ENCODE results near the gene SLC6A16. TPM values are rescaled to one million over a fixed set of nuclear protein-coding genes. Genes with fewer than 3 reads are reported as not detected.

SLC6A16 gene
- total RNA-seq, 1 donor from 2014 or later: 0.85 TPM

DNA sequence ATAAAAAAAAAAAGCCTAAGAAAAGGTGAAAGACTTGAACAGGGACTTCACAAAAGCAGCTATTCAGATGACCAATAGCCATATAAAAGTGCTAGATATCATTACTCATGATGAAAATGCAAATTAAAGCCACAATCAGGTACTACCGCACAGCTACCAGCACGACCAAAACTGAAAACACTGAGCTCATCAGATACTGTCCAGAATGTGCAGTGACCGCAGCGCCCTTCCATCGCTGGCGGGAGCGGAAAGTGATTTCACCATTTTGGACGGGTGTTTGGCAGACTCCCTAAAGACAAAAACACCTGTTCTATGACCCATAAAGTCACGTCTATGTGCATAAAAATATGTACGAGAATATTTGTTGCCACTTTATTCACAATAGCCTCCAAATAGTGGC lies 60.7 kb downstream of the SLC6A16 start:
- Histone ChIP-seq H3K4me3 (no peak overlapping the region), H3K36me3 (no peaks in the 10 kb centered on the region), H3K27me3 (no peaks in the 10 kb centered on the region), H3K9me3 (no peaks in the 10 kb centered on the region), H3K27ac (no peak overlapping the region), H3K4me1 (no peaks in the 10 kb centered on the region)
- no peak for DNase-seq (ENCODE audit: low spot score in 2 of 2)
- intact Hi-C loops (cut with DNase I): no loop called here
- TF ChIP-seq, protein P1, sequence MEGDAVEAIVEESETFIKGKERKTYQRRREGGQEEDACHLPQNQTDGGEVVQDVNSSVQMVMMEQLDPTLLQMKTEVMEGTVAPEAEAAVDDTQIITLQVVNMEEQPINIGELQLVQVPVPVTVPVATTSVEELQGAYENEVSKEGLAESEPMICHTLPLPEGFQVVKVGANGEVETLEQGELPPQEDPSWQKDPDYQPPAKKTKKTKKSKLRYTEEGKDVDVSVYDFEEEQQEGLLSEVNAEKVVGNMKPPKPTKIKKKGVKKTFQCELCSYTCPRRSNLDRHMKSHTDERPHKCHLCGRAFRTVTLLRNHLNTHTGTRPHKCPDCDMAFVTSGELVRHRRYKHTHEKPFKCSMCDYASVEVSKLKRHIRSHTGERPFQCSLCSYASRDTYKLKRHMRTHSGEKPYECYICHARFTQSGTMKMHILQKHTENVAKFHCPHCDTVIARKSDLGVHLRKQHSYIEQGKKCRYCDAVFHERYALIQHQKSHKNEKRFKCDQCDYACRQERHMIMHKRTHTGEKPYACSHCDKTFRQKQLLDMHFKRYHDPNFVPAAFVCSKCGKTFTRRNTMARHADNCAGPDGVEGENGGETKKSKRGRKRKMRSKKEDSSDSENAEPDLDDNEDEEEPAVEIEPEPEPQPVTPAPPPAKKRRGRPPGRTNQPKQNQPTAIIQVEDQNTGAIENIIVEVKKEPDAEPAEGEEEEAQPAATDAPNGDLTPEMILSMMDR (IDR thresholded peaks at IDR 0.05): no peak

DNA sequence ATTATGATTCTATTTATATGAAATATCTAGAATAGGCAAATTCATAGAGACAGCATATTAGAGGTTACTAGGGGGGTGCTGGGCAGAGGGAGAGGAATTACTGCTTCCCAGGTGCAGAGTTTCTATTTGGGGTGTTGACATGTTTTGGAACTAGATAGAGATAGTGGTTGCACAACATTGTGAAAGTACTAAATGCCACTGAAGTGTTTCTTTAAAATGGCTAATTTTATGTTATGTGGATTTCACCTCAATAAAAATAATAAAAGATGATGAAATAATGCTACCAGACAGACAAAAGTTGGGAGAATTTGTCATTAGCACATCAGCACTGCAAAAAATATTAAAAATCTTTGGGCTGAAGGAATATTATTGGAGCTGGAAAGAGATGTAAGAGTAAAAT lies 63.4 kb downstream of the SLC6A16 start:
- Histone ChIP-seq H3K36me3 (no peaks in the 10 kb centered on the region), H3K27me3 (no peaks in the 10 kb centered on the region), H3K4me3 (no peak overlapping the region), H3K9me3 (peaks cover 0 to 13% of the 10 kb centered on the region in 2 donors), H3K4me1 (no peaks in the 10 kb centered on the region), H3K27ac (no peak overlapping the region)
- TF ChIP-seq, protein P1 (IDR thresholded peaks at IDR 0.05): no peak
- intact Hi-C loops (cut with DNase I): no loop called here
- DNase-seq (ENCODE audit: low spot score in 2 of 2): no peak

DNA sequence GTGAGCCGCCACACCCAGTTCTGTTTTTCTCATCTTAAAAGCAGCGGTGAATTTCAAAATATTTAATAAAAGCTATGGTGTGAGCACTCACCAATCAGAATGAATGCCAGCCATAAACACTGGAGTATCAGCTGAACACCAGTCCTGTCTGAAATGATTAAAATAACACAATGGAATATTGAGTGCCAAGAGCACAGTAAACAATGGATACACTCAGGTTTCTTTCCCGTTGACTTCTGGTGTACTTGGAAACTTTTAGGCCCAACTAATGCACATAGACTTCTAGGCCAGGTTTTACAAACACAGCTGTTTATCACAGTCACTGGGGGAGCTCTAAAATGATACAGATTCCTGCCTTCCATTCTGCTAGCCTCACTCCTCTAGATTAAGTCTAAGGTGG lies 68.3 kb downstream of the SLC6A16 start:
- Histone ChIP-seq H3K27me3 (no peaks in the 10 kb centered on the region), H3K27ac (no peak overlapping the region), H3K4me1 (no peaks in the 10 kb centered on the region), H3K9me3 (peaks cover 0 to 13% of the 10 kb centered on the region in 2 donors), H3K36me3 (no peaks in the 10 kb centered on the region), H3K4me3 (no peak overlapping the region)
- DNase-seq (ENCODE audit: low spot score in 2 of 2): no peak
- intact Hi-C loops (cut with DNase I): no loop called here
- TF ChIP-seq, protein P1 (IDR thresholded peaks at IDR 0.05): no peak

GRCh38 chr19:49255674-49256073 lies 69.3 kb downstream of the SLC6A16 start:
- intact Hi-C loops (cut with DNase I): no loop called here
- Histone ChIP-seq H3K9me3 (peaks cover 0 to 13% of the 10 kb centered on the region in 2 donors), H3K27me3 (no peaks in the 10 kb centered on the region), H3K27ac (no peak overlapping the region), H3K4me1 (no peaks in the 10 kb centered on the region), H3K4me3 (no peak overlapping the region), H3K36me3 (peaks cover 0 to 2% of the 10 kb centered on the region in 2 donors)
- no peak for DNase-seq (ENCODE audit: low spot score in 2 of 2)
- TF ChIP-seq, protein P1 (IDR thresholded peaks at IDR 0.05): no peak

DNA sequence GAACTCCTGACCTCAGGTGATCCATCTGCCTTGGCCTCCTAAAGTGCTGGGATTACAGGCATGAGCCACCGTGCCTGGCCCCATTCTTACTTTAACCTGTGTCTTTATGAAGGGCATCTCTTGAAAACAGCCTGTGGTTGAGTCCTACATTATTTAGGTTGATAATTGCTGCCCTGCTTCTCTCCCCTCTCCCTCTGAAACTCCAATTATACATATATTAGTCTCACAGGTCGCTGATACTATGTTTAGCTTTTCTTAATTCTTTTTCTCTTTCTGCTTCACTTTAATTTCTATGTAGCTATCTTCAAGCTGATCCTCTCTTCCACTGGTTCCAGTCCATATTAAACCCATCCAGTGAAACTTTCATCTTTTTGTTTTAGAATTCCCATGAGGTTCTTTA lies 75.1 kb downstream of the SLC6A16 start:
- no peak overlapping the region for H3K4me3 ChIP-seq
- intact Hi-C loops (cut with DNase I): no loop called here
- H3K36me3 ChIP-seq: peaks cover 0 to 3% of the 10 kb centered on the region in 2 donors
- TF ChIP-seq, protein P1 (IDR thresholded peaks at IDR 0.05): no peak
- H3K27me3 ChIP-seq: no peaks in the 10 kb centered on the region
- no peaks in the 10 kb centered on the region for H3K4me1 ChIP-seq
- no peak overlapping the region for H3K27ac ChIP-seq
- no peak for DNase-seq (ENCODE audit: low spot score in 2 of 2)
- H3K9me3 ChIP-seq: no peaks in the 10 kb centered on the region

- no peaks in the 10 kb centered on the region for H3K9me3 ChIP-seq
- DNase-seq (ENCODE audit: low spot score in 2 of 2): no peak
- no peak overlapping the region for H3K27ac ChIP-seq
- H3K27me3 ChIP-seq: no peaks in the 10 kb centered on the region
- peaks cover 0 to 3% of the 10 kb centered on the region in 2 donors for H3K36me3 ChIP-seq
- no peak overlapping the region for H3K4me3 ChIP-seq
- TF ChIP-seq, protein P1 (IDR thresholded peaks at IDR 0.05): no peak
- H3K4me1 ChIP-seq: no peaks in the 10 kb centered on the region
- intact Hi-C loops (cut with DNase I): no loop called here
Observed at GRCh38 chr19:49247676-49248075, 77.3 kb downstream of the SLC6A16 start.

Data from ascending aorta (tissue), 2 donors.